Stimulated activated CD8-positive, alpha-beta memory T cell treated with anti-CD3 and anti-CD28 coated beads, Interleukin-7, amount 100 ng/mL, for 4 hours (primary cell): ENCODE data around the gene TBC1D3B.
"Not testable (repeated sequence)": the region's sequence is repeated elsewhere in the genome, so short reads cannot be mapped to it uniquely, and the experiment has no call there.

Experiments used
- DNase-seq, 2 donors: peaks; one replicate each; pipeline ENCODE4 v3.0.0-alpha.2; 2020; ENCODE audit warnings: low read depth in 2 of 2

The TBC1D3B gene

GRCh38 chr17:36129616-36130015, 46.8 kb downstream of the TBC1D3B start:
- no peak for DNase-seq

DNA sequence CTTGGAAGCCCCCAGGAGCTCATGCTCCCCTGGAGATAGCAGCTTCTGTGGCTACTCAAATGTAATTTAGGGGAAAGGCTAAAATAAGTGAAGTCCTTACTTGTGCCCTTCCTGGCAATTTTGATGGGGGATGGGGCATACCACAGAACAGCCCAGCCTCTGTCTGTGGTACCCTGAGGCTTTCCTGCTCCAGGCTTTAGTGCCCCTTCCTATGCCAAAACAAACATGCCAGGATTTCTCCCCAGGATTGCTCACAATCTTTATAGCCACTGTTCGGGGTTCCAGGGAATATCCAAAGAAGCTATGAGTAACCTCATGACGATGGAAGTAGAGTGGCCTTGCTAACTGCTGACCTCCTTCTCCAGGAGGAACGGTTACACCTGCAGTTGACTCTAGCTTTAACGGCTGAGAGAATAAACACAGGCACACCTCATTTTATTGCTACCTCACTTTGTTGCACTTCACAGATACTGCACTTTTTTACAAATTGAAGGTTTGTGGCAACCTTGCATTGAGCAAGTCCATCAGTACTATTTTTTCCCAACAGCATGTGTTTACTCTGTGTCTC, 47.9 kb downstream of the TBC1D3B start:
- no peak for DNase-seq

GRCh38 chr17:36127911-36128310, 48.5 kb downstream of the TBC1D3B start:
- DNase-seq, result no peak

GRCh38 chr17:36127199-36127893, 49.1 kb downstream of the TBC1D3B start:
- DNase-seq, result no peak

DNA sequence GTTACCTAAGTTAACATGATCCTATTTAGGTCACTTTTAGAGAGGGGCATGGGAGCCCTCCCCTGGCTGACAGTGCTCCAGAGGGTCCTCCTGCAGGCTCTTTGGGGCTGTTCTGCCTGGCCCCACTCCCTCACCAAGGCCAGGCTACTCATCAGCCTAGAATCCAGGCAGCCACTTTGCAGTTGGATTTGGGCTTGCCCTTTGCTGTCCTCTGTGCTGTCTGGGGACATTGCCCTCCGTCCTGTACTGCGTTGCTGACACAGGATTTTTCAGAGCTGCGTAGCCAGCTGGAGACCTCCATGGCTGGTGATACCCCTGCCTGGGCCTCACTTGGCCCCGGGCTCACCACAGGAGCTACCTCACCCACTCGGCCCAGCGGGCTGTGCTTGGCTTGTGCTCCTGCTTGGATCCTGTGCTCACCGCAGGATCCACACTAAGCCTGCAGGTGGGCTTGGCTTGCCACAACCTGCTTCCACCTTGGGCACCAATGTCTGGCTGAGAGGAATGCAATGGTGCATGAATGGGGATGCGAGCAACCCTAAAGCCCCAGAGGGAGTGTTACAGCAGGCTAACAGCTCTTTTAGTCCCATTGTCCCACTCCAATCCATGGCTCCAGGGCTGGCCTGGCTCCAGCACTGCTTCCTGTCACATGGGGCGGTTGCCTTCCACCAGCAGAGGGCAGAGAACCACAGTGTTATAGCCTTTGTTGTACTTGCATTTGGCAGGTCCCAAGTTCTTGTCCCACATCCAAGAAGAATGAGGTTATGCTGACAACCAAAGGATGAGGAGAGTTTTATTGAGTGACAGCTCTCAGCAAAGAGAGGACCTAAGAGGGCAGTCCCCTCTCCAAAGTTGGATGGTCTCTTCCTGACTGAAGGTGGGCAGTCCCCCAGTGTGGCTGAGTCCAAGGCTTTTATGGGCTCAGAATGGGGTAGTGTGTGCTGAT, 51.3 kb downstream of the TBC1D3B start:
- DNase-seq, result no peak

DNA sequence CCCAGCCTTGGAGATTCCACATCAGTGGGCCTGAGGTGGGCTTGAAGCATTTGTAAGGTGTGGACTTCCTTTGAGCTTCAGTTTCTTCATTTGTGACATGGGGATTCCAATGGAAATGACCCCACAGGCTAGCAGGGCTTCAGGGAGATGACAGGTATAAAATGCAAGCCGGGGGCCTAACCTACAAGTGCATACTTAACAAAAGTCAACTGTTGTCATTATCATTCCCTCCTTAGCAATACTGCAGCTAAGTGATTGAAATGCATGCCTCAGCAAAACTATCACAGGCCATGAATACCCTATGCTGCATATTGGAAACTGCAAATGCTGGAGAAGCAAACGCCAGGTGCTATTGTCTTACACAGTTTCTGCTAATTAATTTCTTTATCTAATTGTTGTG, 53.0 kb downstream of the TBC1D3B start:
- DNase-seq, result no peak

DNA sequence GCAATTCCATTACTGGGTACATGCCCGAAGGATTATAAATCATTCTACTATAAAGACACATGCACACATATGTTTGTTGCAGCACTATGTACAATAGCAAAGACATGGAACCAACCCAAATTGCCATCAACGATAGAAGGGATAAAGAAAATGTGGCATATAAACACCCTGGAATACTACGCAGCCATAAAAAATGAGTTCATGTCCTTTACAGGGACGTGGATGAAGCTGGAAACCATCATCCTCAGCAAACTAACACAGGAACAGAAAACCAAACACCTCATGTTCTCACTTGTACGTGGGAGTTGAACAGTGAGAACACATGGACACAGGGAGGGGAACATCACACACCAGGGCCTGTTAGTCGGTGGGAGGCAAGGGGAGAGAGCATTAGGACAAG, 55.3 kb downstream of the TBC1D3B start:
- not testable (repeated sequence) for DNase-seq

DNA sequence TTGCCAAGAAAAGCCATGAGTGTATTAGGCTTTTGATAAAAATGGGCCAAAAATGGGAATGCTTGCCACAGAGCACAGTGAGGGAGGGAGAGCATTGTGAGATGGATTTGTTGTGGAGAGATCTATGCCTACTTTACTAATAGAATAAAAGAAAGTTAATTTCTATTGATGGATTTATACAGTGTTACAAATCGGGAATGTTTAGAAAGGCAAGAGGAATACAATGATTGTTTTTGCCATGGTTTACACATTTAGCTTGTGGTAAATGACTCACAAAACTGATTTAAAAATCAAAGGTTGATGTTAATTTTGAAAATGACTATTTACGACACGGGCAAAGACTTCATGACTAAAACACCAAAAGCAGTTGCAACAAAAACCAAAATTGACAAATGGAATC, 56.2 kb downstream of the TBC1D3B start:
- DNase-seq, result no peak

DNA sequence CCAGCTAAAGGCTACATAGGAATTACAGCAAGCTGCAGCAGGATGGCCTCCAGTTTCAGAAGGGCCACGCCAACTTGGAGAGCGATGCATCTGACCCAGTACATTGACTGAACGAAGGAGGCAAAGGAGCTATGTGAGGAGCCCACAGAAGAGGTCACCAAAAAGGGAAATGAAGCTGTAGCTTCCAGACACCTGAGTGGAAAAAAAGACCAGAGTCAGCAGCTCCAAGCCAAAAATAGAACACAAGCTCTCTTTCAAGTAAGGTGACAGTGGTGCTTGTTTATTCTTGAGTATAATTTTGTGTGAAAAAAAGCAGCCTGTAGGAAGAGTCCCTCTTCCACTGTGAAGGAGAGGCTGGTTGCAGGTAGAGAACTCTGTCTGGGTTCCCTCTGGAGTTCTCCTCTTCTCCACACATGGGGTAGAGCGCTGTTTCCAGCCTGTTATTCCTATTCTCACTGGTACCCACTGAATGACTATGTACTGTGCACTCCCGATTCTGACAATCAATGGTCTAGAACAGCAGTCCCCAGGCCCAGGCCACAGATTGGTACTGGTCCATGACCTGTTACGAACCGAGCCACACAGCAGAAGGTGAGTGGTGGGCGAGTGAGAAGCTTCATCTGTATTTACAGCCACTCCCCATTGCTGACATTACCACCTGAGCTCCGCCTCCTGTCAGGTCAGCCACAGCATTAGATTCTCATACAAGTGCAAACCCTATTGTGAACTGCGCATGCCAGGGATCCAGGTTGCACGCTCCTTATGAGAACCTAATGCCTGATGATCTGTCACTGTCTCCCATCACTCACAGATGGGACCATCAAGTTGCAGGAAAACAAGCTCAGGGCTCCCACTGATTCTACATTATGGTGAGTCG, 57.7 kb downstream of the TBC1D3B start:
- DNase-seq, result no peak

DNA sequence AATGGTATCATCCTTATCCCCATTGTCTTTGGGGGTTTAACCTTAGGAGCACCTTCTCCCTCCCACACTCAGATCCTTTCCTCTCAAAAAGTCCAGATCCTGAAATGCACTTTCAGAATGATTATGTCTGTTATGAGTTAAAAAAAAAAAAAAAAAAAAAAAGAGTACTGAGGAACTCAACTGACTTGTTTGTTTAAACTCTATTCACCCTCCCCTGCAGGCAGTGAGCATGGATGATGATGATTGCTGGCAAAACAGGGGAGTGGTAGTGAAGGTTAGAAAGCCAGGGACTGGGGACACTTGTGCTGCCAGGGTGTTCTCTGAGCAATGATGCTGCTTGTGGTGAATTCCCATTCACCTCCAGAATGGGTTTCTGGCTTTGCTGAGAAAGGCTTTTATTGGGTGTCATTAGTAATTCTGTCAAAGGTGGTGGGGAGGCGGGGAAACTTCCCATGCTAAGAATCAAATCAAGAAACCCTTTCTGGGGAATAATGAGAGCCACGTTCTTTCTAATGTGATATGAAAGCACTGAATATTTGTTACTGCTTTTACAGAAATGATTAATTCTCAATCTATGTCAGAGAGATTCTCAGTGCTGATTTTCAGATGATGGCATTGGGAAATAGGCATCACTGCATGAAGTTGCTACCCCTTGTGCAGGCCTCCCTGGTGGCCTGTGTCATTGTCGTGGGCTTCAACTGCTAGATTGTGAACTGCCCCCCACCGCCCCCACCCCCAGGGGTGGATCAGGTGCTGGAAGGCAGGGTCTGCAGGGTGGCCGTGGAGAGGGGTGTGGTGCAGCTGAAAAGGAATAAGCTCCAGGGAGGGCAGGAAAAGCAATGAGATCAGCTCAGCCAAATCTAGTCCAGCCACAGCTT, 58.7 kb downstream of the TBC1D3B start:
- no peak for DNase-seq
